ENCODE results near the gene GOLGA8J.

GRCh38 chr15:30072630-30073029 lies 10.1 kb upstream of the GOLGA8J start:
- TF ChIP-seq, protein P1, sequence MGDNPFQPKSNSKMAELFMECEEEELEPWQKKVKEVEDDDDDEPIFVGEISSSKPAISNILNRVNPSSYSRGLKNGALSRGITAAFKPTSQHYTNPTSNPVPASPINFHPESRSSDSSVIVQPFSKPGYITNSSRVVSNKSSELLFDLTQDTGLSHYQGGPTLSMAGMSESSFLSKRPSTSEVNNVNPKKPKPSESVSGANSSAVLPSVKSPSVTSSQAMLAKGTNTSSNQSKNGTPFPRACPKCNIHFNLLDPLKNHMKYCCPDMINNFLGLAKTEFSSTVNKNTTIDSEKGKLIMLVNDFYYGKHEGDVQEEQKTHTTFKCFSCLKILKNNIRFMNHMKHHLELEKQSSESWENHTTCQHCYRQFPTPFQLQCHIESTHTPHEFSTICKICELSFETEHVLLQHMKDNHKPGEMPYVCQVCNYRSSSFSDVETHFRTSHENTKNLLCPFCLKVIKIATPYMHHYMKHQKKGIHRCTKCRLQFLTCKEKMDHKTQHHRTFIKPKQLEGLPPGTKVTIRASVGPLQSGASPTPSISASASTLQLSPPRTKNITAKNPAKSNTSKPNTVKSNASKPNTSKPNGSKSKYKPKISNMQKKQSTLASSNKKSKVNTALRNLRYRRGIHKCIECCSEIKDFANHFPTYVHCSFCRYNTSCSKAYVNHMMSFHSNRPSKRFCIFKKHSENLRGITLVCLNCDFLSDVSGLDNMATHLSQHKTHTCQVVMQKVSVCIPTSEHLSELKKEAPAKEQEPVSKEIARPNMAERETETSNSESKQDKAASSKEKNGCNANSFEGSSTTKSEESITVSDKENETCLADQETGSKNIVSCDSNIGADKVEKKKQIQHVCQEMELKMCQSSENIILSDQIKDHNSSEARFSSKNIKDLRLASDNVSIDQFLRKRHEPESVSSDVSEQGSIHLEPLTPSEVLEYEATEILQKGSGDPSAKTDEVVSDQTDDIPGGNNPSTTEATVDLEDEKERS (tag by site-specific recombination; IDR thresholded peaks at IDR 0.05): no peak
- TF ChIP-seq, protein P2, sequence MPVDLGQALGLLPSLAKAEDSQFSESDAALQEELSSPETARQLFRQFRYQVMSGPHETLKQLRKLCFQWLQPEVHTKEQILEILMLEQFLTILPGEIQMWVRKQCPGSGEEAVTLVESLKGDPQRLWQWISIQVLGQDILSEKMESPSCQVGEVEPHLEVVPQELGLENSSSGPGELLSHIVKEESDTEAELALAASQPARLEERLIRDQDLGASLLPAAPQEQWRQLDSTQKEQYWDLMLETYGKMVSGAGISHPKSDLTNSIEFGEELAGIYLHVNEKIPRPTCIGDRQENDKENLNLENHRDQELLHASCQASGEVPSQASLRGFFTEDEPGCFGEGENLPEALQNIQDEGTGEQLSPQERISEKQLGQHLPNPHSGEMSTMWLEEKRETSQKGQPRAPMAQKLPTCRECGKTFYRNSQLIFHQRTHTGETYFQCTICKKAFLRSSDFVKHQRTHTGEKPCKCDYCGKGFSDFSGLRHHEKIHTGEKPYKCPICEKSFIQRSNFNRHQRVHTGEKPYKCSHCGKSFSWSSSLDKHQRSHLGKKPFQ (tag by site-specific recombination; IDR thresholded peaks at IDR 0.05): no peak
- TF ChIP-seq, protein P3, sequence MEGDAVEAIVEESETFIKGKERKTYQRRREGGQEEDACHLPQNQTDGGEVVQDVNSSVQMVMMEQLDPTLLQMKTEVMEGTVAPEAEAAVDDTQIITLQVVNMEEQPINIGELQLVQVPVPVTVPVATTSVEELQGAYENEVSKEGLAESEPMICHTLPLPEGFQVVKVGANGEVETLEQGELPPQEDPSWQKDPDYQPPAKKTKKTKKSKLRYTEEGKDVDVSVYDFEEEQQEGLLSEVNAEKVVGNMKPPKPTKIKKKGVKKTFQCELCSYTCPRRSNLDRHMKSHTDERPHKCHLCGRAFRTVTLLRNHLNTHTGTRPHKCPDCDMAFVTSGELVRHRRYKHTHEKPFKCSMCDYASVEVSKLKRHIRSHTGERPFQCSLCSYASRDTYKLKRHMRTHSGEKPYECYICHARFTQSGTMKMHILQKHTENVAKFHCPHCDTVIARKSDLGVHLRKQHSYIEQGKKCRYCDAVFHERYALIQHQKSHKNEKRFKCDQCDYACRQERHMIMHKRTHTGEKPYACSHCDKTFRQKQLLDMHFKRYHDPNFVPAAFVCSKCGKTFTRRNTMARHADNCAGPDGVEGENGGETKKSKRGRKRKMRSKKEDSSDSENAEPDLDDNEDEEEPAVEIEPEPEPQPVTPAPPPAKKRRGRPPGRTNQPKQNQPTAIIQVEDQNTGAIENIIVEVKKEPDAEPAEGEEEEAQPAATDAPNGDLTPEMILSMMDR (tag by site-specific recombination; IDR thresholded peaks at IDR 0.05): no peak
- TF ChIP-seq ZFP37 (tag by site-specific recombination; IDR thresholded peaks at IDR 0.05) (no peak), ZBTB20 (tag by site-specific recombination; IDR thresholded peaks at IDR 0.05) (no peak), ZNF585B (tag by site-specific recombination; IDR thresholded peaks at IDR 0.05) (no peak), GLIS1 (tag by site-specific recombination; IDR thresholded peaks at IDR 0.05) (no peak), ZFP3 (tag by site-specific recombination; IDR thresholded peaks at IDR 0.05; ENCODE audit: low read depth) (no peak)
- TF ChIP-seq, protein P4, sequence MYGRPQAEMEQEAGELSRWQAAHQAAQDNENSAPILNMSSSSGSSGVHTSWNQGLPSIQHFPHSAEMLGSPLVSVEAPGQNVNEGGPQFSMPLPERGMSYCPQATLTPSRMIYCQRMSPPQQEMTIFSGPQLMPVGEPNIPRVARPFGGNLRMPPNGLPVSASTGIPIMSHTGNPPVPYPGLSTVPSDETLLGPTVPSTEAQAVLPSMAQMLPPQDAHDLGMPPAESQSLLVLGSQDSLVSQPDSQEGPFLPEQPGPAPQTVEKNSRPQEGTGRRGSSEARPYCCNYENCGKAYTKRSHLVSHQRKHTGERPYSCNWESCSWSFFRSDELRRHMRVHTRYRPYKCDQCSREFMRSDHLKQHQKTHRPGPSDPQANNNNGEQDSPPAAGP (tag by site-specific recombination; IDR thresholded peaks at IDR 0.05): no peak
